NCI-H2196 treated with DMSO at 0.1 percent for 48 hours (cell line): ENCODE data around the gene CNTLN.
"Not testable (repeated sequence)": the region's sequence is repeated elsewhere in the genome, so short reads cannot be mapped to it uniquely, and the experiment has no call there.

Experiments
- DNase-seq: peaks from one replicate; lab custom pipeline; 2025; ENCODE audit not compliant: unreplicated experiment; lab: John Stamatoyannopoulos, UW

Gene CNTLN

DNA sequence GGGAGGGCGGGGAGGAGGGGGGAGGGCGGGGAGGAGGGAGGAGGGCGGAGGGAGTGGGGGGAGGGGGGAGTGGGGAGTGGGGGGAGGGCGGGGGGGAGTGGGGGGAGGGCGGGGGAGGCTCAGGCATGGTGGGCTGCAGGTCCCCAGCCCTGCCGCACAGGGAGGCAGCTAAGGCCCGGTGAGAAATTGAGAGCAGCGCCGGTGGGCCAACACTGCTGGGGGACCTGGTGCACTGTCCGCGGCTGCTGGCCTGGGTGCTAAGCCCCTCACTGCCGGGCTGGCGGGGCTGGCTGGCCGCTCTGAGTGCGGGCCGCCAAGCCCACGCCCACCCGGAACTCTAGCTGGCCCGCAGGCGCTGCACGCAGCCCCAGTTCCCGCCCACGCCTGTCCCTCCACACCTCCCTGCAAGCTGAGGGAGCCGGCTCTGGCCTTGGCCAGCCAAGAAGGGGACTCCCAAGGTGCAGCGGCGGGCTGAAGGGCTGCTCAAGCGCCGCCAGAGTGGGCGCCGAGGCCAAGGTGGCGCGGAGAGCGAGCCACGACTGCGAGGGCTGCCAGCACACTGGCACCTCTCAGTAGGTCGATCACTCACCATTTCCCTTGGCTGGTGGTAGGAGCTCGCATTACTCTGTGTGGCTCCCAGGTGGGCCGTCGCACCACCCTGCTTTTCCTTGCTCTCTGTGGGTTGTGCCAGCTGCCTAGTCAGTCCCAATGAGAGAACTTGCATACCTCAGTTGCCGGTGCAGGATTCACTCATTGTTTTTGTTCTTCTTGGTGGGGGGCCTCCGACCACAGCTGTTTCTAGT lies 160.2 kb downstream of the CNTLN start:
- no peak for DNase-seq

DNA sequence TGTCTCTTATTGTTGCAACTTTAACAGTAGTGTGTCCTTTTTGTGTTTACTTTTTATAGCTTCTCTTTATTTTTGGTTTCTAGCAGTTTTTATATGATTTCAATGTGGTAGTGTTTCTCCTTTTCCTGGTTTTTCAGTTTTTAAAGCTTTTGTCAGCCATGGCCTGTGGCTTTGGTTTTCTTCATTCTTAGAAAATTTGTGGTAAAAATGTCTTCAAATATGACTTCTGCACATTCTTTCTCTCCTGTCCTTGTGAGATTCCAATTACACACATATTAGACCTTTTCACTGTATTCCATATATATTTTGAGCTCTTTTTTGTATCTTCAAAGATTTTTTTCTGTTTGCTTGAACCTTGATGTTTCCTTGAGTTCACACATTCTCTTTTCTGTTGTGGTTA lies 180.5 kb downstream of the CNTLN start:
- no peak for DNase-seq

DNA sequence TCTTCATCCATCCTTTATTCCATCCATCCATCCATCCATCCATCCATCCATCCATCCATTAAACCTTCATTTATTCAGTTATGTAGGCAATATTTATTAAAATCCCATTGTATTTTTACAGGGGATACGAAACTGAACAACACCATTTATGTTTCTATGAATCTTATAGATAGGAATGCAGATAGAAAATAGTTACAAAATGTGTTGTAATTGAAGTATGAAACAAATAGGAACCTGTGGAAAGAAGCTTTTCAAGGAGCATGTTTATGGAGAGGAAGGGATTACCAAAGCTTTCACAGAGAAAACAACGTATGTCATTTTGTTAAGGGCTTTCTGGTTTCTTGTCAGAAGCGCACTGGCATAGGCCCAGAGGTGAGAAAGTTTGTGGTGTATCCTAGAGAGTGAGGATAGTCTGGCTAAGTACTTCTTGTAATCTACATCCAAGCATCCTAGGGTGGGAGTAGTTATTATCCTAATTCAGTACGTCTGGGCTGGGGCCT lies 184.0 kb downstream of the CNTLN start:
- DNase-seq = no peak

GRCh38 chr9:17319864-17320263 lies 185.0 kb downstream of the CNTLN start:
- DNase-seq = no peak

DNA sequence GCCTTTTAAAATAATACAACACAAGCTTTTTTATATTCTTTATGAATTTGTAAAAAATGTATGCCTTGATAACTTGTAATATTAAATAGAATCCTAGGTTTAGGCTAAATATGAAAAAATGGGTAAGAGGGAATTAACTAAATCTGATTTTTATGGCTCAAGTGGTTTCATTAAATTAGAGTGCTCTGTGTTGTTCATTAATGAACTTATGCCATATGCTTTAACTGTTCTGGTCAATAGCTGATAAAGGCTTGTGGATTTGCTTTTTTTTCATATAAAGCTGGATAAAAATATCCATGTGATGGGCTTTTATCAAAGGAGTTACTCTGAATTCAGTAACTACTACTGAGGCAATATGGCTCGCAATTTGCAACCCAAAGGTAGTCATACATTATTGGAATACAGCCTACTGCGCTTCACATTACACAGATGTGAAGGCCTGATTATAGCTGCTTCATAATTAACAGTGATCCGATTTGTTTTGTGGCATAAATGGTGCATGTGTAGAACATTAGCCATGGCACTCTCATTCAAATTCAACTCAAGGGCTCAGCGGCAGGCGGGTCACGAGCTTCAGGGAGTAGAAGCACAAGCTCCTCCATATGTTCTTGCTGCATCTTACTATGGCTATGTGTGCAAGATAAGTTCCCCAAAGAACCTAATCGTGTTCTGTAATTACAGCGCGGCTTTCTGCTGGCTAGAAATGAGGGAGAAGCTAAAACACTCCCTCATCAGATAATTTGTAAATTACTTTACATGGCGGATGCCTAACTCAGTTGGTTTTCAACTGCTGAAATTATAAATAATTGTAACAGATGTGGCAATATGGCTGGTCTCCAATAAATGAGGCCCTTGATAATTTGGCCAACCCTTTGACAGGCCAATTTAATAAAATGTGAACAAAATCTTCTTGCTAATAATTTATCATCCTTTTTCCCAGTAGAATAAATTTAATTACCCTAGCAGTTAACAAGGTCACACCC lies 188.3 kb downstream of the CNTLN start:
- DNase-seq = no peak

DNA sequence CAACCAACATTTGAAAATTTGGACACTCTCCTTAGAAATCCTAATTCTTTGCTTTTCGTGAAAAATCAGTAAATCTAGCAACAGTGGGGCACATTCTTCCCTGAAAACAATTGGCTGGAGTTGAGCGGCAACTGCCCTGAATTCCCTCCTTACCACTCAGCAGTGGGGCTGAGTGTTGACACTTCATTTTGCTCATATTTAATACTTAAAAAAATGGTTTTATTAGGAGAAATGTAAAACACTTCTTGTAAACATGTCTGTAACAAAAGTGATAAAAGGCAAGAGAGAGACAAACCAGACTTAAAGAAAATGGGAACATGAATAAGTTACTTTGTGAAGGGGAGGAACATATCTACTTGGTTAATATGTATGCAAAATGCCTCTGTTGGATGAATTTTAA lies 193.5 kb downstream of the CNTLN start:
- DNase-seq = no peak

DNA sequence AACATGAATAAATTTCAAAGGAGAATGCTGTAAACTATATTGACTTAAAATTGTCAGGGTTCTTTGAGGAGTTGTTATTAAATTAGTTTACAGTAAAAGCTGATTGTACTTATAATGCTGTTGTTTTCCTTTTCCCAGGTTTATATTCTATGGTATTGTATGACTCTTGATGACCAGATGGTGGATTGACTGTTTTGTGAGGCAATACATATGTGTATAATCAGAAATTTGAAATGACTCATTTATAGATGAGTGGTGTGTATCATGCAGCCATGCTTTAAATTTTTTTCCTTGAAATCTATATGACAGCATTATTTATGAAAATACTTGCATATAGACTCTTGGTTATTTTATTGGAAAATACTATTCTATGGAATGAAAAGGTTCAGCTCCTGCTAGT lies 195.3 kb downstream of the CNTLN start:
- no peak for DNase-seq

GRCh38 chr9:17332115-17332514 lies 197.3 kb downstream of the CNTLN start:
- no peak for DNase-seq

- DNase-seq = no peak
Observed at GRCh38 chr9:17339156-17339555, 204.3 kb downstream of the CNTLN start.

DNA sequence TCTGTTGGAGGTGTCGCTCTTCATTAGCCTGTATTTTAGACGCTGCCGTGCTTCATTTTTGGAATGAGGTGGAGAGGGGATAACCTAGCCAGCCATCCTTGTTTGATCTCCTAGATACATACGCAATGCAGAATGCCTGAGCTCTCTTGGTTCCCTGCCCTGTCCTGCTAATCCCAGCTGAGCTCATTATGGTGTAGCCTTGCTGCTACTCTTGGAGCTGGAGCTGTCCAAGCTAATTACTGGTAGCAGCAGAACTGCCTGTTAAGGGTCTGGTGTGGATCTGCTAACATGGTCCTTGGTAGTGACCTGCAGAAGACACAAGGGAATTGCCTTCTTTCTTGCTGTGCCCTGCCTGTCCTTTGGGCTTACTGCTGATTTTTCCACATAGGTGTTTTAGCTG lies 207.9 kb downstream of the CNTLN start:
- no peak for DNase-seq

DNA sequence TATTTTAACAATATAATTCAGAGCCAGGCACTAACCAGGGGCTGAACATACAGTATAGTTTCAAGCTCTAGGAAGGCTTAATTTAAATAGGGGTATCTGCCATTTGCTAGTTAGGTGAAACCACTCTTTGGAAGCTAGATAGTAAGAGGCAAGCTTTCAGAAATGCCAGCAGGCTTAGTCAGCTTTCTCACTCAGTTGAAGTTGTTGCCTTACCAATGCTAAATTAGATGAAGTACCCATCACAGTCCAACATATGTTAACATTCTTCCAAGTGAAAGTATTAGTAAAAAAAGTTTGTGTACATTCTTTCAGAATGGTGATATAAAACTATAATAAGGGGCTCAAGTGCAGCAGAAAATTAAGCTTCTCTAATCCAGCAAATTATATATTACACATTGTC lies 215.0 kb downstream of the CNTLN start:
- no peak for DNase-seq

DNA sequence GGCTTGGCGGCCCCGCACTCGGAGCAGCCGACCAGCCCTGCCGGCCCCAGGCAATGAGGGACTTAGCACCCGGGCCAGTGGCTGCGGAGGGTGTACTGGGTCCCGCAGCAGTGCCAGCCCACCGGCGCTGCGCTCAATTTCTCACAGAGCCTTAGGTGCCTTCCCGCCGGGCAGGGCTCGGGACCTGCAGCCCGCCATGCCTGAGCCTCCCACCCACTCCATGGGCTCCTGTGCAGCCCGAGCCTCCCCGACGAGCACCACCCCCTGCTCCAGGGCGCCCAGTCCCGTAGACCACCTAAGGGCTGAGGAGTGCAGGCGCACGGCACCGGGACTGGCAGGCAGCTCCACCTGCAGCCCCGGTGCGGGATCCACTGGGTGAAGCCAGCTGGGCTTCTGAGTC lies 219.2 kb downstream of the CNTLN start:
- DNase-seq = not testable (repeated sequence)

DNA sequence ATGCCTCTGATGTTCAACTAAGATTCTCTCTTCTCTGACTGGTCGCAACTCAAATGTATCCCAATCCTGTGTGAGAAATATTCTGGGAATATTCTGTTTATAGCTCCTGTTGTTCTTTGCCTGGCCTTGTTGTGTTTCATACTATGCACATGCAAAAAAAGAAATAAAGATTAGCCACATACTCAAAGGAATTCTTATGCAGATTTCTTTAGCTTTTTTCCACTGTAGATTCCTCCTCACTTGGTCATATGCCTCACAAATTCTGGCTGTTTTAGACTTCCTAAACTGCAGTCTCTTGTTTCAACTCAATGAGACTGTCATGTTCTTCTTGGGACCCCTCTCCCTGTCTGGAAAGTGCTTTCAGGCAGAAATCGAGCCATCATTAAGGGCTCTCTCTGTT lies 226.5 kb downstream of the CNTLN start:
- no peak for DNase-seq

DNA sequence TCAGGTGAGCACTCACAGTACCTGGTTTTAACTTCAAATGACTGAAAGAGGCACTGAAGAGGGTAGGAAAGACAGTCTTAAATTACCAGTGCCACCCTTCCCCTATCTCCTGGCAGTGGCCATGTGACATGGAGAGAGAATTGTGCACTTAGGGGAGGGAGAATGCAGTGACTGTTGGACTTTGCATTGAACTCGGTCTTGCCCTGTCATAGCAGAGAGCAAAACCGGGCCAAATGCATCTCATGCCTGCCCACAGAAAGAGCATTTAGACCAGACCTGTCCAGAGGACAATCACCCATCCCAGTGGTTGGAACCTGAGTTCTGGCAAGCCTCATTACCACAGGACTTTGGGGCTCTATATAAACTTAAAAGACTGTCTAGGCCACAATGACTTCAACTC lies 232.2 kb downstream of the CNTLN start:
- DNase-seq = no peak

- DNase-seq = no peak
Observed at GRCh38 chr9:17380126-17380861, 245.5 kb downstream of the CNTLN start.

- no peak for DNase-seq
Observed at GRCh38 chr9:17387565-17387964, 252.7 kb downstream of the CNTLN start.

DNA sequence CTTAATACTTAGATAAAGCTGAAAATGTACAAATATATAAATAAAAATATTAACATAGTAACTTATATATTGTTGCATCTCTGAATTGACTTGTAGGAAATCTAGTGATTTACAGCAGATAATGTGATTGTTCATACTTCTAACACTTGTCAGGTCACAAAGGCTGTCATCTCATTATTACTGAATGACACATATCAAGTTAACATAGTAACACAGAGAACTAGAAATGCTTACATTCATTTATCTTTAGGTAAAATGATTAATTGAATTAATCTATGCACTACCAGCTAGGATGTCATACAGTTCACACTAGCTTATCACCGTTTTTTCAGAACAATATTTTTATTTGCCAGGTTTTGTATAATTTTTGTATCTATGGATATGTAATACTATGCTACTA lies 254.2 kb downstream of the CNTLN start:
- no peak for DNase-seq

DNA sequence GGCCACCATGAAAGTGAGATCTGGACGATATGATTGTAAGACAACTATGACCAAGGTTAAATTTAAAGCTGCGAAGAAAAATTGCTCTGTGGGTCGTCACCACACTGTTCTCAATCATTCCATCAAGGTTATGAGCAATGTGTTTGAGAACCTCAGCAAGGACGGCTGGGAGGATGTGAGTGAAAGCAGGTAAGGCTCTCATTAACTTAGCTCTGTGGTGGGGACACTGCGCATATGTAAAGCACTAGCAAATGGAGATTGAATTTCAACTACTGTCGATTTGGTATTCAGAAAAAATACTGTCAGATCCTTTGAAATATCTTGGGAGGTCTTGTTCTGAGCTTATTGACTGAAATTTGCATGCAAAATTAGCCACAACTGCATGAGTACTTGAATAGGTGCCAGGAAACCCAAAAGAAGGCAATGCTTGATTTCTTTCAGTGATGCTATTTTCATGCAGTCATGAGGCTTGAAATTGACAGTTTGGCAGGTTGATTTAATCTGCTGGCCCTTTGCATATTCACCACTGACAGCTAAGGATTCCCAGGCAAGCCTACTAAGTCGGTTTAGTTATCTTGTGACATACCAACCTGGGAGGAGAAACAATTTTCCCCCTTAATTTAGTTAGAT lies 260.2 kb downstream of the CNTLN start:
- no peak for DNase-seq

DNA sequence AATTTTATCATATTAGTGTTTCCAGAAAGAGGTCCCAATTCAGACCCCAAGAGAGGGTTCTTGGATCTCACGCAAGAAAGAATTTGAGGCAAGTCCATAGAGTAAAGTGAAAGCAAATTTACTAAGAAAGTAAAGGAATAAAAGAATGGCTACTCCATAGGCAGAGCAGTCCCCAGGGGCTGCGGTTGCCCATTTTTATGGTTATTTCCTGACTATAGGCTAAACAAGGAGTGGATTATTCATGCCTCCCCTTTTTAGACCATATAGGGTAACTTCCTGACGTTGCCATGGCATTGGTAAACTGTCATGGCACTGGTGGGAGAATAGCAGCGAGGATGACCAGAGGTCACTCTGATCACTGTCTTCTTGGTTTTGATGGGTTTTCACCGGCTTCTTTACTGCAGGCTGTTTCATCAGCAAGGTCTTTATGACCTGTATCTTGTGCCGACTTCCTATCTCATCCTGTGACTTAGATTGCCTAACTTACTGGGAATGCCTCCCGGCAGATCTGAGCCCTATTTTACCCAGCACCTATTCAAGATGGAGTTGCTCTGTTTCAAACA lies 262.4 kb downstream of the CNTLN start:
- DNase-seq = not testable (repeated sequence)

- no peak for DNase-seq
Observed at GRCh38 chr9:17398350-17398749, 263.5 kb downstream of the CNTLN start.
